ENCODE results near the gene PAMR1. TPM values are rescaled to one million over a fixed set of nuclear protein-coding genes. Genes with fewer than 3 reads are reported as not detected.
A peak's percentile ranks its signal among the peaks of the same experiment; 100 is the strongest.

The PAMR1 gene, protein sequence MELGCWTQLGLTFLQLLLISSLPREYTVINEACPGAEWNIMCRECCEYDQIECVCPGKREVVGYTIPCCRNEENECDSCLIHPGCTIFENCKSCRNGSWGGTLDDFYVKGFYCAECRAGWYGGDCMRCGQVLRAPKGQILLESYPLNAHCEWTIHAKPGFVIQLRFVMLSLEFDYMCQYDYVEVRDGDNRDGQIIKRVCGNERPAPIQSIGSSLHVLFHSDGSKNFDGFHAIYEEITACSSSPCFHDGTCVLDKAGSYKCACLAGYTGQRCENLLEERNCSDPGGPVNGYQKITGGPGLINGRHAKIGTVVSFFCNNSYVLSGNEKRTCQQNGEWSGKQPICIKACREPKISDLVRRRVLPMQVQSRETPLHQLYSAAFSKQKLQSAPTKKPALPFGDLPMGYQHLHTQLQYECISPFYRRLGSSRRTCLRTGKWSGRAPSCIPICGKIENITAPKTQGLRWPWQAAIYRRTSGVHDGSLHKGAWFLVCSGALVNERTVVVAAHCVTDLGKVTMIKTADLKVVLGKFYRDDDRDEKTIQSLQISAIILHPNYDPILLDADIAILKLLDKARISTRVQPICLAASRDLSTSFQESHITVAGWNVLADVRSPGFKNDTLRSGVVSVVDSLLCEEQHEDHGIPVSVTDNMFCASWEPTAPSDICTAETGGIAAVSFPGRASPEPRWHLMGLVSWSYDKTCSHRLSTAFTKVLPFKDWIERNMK
- total RNA-seq = 1 to 10 TPM in 3 of 4 donors, under 1 TPM in 1; 0.49 to 3.2 (median 1.4) TPM

- in situ Hi-C loops (cut with MboI; ENCODE audit: low sequenced_read_pairs in 4 of 4) = no loop called here
- intact Hi-C loops (cut with DNase I; ENCODE audit: low total_unique reads) = no loop called here
- TF ChIP-seq POLR2A (IDR thresholded peaks at IDR 0.05) (peak in 1 of 2 donors; percentile 15), CTCF (IDR thresholded peaks at IDR 0.05 in 4 of 5, conservative IDR thresholded peaks at IDR 0.05 in 1 of 5) (no peak)
- Histone ChIP-seq H3K27ac (peak within 1 kb of the TSS in 3 of 4 donors; percentile 25 to 31 (median 29)), H3K27me3 (peaks cover 5 to 22% (median 14%) of the 10 kb centered on the region in 3 donors), H3K4me3 (peak within 1 kb of the TSS in 3 of 4 donors; percentile 27 to 40 (median 38)), H3K4me1 (no peaks in the 10 kb centered on the region), H3K9me3 (no peaks in the 10 kb centered on the region), H3K36me3 (no peaks in the 10 kb centered on the region)
- peak; percentile 18 to 25 for DNase-seq
- ATAC-seq = peak; percentile 29 to 42
Observed at GRCh38 chr11:35525501-35526175, at the start of gene PAMR1. Gene PAMR1, minus strand, starts transcription at chr11:35525616. Its CDS starts 31 bp downstream, at chr11:35525585.

- Histone ChIP-seq H3K36me3 (no peaks in the 10 kb centered on the region), H3K27ac (no peak overlapping the region), H3K4me3 (no peak overlapping the region), H3K27me3 (no peaks in the 10 kb centered on the region), H3K9me3 (peaks cover 0 to 5% (median 0%) of the 10 kb centered on the region in 3 donors), H3K4me1 (peaks cover 0 to 2% of the 10 kb centered on the region in 2 donors)
- TF ChIP-seq POLR2A (IDR thresholded peaks at IDR 0.05) (no peak), CTCF (IDR thresholded peaks at IDR 0.05 in 4 of 5, conservative IDR thresholded peaks at IDR 0.05 in 1 of 5) (no peak)
- DNase-seq (no peak), ATAC-seq (no peak)
- in situ Hi-C loops (cut with MboI; ENCODE audit: low sequenced_read_pairs in 4 of 4) = no loop called here
- intact Hi-C loops (cut with DNase I; ENCODE audit: low total_unique reads) = no loop called here
Observed at GRCh38 chr11:35571696-35572095, 46.3 kb upstream of the PAMR1 start.

DNA sequence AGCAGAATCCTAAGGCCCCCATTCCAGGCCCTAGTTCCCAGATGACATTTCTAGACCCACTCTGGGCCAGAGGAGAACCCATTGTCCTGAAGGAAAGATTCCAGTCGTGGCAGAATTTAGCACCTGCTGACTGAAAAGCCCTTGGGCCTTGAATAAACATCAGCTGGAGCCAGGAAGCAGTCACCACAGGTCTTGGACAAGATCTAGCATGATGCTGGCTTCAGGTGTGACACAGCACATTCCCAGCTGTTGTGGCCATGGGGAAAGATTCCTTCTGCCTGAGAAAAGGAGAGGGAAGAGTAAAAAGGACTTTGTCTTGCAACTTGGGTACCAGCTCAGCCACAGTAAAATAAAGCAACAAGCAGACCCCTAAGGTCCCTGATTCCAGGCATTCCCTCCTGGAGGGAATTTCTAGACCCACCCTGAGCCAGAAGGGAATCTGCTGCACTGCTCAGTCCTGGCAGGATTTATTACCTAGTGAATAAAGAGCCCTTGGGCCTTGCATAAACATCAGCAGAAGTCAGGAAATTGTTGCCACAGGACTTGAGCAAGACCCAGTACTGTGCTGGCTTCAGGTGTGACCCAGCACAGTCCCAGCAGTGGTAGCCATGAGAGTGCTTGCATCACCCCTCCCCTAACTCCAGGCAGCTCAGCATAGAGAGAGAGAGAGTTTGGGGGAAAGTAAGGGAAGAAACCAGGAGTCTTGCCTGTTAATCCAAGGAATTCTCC is 42.5 kb upstream of the PAMR1 start:
- no peak for TF ChIP-seq CTCF (IDR thresholded peaks at IDR 0.05 in 4 of 5, conservative IDR thresholded peaks at IDR 0.05 in 1 of 5)
- TF ChIP-seq POLR2A (IDR thresholded peaks at IDR 0.05) = no peak
- in situ Hi-C loops (cut with MboI; ENCODE audit: low sequenced_read_pairs in 4 of 4) (no loop called here), intact Hi-C loops (cut with DNase I; ENCODE audit: low total_unique reads) (no loop called here)
- no peaks in the 10 kb centered on the region for H3K27me3 ChIP-seq
- H3K36me3 ChIP-seq = no peaks in the 10 kb centered on the region
- peaks cover 0 to 2% of the 10 kb centered on the region in 2 donors for H3K4me1 ChIP-seq
- DNase-seq (peak in 1 of 2 donors; percentile 40), ATAC-seq (peak in 1 of 2 donors; percentile 83)
- peaks cover 0 to 5% (median 0%) of the 10 kb centered on the region in 3 donors for H3K9me3 ChIP-seq
- H3K4me3 ChIP-seq = no peak overlapping the region
- H3K27ac ChIP-seq = peak overlapping the region in 2 of 4 donors; percentile 34

- TF ChIP-seq POLR2A (IDR thresholded peaks at IDR 0.05) (no peak), CTCF (IDR thresholded peaks at IDR 0.05 in 4 of 5, conservative IDR thresholded peaks at IDR 0.05 in 1 of 5) (no peak)
- peaks cover 0 to 5% (median 0%) of the 10 kb centered on the region in 3 donors for H3K9me3 ChIP-seq
- intact Hi-C loops (cut with DNase I; ENCODE audit: low total_unique reads) = no loop called here
- DNase-seq (no peak), ATAC-seq (no peak)
- no peaks in the 10 kb centered on the region for H3K27me3 ChIP-seq
- in situ Hi-C loops (cut with MboI; ENCODE audit: low sequenced_read_pairs in 4 of 4) = no loop called here
- H3K27ac ChIP-seq = no peak overlapping the region
- no peaks in the 10 kb centered on the region for H3K36me3 ChIP-seq
- H3K4me1 ChIP-seq = peaks cover 0 to 2% of the 10 kb centered on the region in 2 donors
- H3K4me3 ChIP-seq = no peak overlapping the region
Observed at GRCh38 chr11:35566885-35567284, 41.5 kb upstream of the PAMR1 start.
